Measurements from ENCODE around the gene MCC.
"Not testable (repeated sequence)": the region's sequence is repeated elsewhere in the genome, so short reads cannot be mapped to it uniquely, and the experiment has no call there.

The MCC gene

DNA sequence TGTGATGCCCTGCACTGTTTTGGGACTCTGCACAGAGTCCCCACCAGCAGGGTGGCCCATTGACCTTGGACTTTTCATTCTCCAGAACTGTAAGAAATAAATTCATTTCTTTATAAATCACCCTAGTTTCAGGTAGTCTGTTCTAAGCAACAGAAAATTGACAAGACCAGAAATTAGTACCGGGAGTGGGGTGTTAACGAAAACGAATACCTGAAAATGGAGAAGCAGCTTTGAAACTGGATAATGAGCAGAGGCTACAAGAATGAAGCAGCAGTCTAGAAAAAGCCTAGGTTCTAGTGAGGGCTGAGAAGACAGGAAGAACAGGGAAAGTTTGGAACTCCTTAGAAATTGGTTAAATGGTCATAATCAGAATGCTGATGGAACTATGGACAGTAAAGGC lies 2.1 kb upstream of the MCC start:
- no peak overlapping the region for H3K4me3 ChIP-seq (ENCODE audit: low read length)
- H3K4me1 ChIP-seq (ENCODE audit: insufficient read depth, low read length), result no peaks in the 10 kb centered on the region; the same call in 1 of the 2 replicates
- WGBS, result 93% methylated on average over 3 of the region's 3 CpGs
- H3K9me3 ChIP-seq (ENCODE audit: insufficient read depth, low read depth, low read length), result peaks cover 22% of the 10 kb centered on the region
- no peak overlapping the region for H3K9ac ChIP-seq (ENCODE audit: low read depth, low read length)
- peaks cover 45% of the 10 kb centered on the region for H3K27me3 ChIP-seq (ENCODE audit: insufficient read depth, low read length)
- no peak overlapping the region for H3K27ac ChIP-seq (ENCODE audit: low read depth, low read length)
- H3K36me3 ChIP-seq (ENCODE audit: insufficient read depth, low read length), result no peaks in the 10 kb centered on the region

DNA sequence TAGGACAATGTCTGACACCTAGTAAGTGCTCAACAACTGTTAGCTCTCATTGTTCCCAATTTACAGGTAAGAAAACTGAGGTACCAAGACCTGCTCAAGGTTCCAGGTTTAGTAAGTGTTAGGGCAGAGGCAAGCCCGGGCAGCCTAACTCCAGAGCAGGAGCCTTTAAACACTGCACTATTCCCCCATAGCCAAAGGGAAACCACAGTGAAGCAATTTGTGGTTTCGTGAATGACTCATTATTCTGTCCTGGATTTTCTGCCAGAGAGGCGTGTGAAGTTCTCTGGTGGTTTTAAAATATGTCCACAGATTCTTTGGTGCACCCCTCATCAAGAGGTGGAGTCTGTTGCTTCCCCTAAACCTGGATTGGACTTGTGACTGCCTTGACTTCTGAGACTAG lies 1.0 kb upstream of the MCC start:
- Histone ChIP-seq H3K27ac (ENCODE audit: low read depth, low read length) (no peak overlapping the region), H3K4me1 (ENCODE audit: insufficient read depth, low read length) (no peaks in the 10 kb centered on the region; the same call in 1 of the 2 replicates), H3K4me3 (ENCODE audit: low read length) (peak overlapping the region; percentile 86; the same call in 1 of the 2 replicates), H3K9me3 (ENCODE audit: insufficient read depth, low read depth, low read length) (peaks cover 22% of the 10 kb centered on the region), H3K36me3 (ENCODE audit: insufficient read depth, low read length) (no peaks in the 10 kb centered on the region), H3K9ac (ENCODE audit: low read depth, low read length) (no peak overlapping the region), H3K27me3 (ENCODE audit: insufficient read depth, low read length) (peaks cover 48% of the 10 kb centered on the region)
- WGBS, result 76% methylated on average over 3 of the region's 3 CpGs

DNA sequence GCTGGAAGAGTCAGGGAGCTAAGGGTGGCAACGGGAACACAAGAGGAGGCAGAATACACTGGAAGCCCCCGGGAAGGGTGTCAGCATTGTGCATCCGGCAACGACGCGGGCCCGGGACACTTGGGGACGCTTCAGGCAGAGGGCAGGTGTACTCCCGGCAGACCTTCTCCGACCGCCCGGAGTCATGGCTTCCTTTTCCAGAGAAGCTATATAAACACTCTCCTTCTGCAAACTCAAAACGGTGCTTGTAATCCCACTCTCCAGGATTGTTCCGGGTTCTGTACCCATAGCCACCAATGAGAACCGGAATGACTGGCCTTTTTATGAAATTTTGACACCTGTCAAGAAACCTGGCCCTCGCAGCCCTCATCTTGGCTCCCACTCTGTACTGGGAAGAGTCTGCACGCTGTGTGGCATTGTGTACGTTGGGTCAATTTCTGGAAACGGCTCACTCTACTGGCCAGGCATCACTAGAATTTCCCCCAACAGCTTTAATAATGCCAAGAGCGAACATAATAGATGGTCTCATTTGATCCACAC lies 462 bp upstream of the MCC start:
- peak overlapping the region; percentile 72 for H3K9ac ChIP-seq (ENCODE audit: low read depth, low read length)
- H3K9me3 ChIP-seq (ENCODE audit: insufficient read depth, low read depth, low read length), result peaks cover 22% of the 10 kb centered on the region
- no peaks in the 10 kb centered on the region for H3K36me3 ChIP-seq (ENCODE audit: insufficient read depth, low read length)
- WGBS, result 21% methylated on average over 20 of the region's 20 CpGs
- no peaks in the 10 kb centered on the region; the same call in 1 of the 2 replicates for H3K4me1 ChIP-seq (ENCODE audit: insufficient read depth, low read length)
- H3K4me3 ChIP-seq (ENCODE audit: low read length), result peak overlapping the region; percentile 86
- H3K27ac ChIP-seq (ENCODE audit: low read depth, low read length), result no peak overlapping the region
- peaks cover 48% of the 10 kb centered on the region for H3K27me3 ChIP-seq (ENCODE audit: insufficient read depth, low read length)

DNA sequence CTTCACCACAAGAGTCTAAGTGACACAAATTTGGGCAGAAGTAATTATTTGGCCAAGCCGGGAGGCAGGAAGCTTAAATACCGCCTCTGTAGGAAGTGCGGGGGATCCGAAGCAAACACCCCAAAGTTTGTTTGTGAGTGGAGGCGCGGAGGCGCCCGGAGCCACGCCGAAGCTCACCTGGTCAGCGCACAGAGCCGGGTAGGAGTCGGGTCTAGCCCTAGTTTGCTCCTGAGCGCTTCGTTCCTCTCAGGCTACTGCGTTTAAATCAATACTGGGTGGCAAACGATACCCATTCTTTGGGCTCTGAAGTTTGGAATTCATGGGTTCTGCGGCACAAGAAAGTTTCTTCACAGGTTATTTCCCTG lies 855 bp downstream of the MCC start:
- peak overlapping the region; percentile 86 for H3K4me3 ChIP-seq (ENCODE audit: low read length)
- H3K27me3 ChIP-seq (ENCODE audit: insufficient read depth, low read length), result peaks cover 48% of the 10 kb centered on the region
- H3K27ac ChIP-seq (ENCODE audit: low read depth, low read length), result no peak overlapping the region
- no peaks in the 10 kb centered on the region; the same call in 1 of the 2 replicates for H3K4me1 ChIP-seq (ENCODE audit: insufficient read depth, low read length)
- WGBS, result 2% methylated on average over 18 of the region's 18 CpGs
- H3K9ac ChIP-seq (ENCODE audit: low read depth, low read length), result peak overlapping the region; percentile 72
- H3K9me3 ChIP-seq (ENCODE audit: insufficient read depth, low read depth, low read length), result peaks cover 22% of the 10 kb centered on the region
- no peaks in the 10 kb centered on the region for H3K36me3 ChIP-seq (ENCODE audit: insufficient read depth, low read length)

DNA sequence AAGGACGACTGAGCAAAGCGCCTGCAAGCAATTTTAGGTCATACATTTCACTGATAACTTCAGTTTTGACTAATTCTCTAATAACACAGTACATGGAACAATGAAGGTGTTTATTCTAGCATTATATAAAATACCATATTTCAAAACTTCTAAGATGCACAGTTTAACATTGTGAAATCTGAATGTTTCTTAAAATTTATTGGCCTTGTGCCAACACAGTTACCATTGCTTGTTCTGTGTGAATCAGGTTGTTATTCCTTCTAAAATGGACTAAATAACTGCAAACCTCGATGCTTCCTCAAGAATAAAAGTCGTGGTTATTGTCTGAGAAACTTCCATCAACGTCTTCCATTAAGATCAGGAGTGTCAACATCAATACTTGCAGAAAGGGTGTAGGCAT lies 8.0 kb downstream of the MCC start:
- H3K9me3 ChIP-seq (ENCODE audit: insufficient read depth, low read depth, low read length), result no peaks in the 10 kb centered on the region
- no peak overlapping the region for H3K4me3 ChIP-seq (ENCODE audit: low read length)
- 0 out of 2 replicates have a peak, but pooled peaks cover 5% of the 10 kb centered on the region for H3K4me1 ChIP-seq (ENCODE audit: insufficient read depth, low read length)
- no peaks in the 10 kb centered on the region for H3K36me3 ChIP-seq (ENCODE audit: insufficient read depth, low read length)
- H3K27ac ChIP-seq (ENCODE audit: low read depth, low read length), result no peak overlapping the region
- peaks cover 3% of the 10 kb centered on the region; the same call in 1 of the 2 replicates for H3K27me3 ChIP-seq (ENCODE audit: insufficient read depth, low read length)
- H3K9ac ChIP-seq (ENCODE audit: low read depth, low read length), result no peak overlapping the region
- WGBS, result 98% methylated on average over 3 of the region's 5 CpGs

DNA sequence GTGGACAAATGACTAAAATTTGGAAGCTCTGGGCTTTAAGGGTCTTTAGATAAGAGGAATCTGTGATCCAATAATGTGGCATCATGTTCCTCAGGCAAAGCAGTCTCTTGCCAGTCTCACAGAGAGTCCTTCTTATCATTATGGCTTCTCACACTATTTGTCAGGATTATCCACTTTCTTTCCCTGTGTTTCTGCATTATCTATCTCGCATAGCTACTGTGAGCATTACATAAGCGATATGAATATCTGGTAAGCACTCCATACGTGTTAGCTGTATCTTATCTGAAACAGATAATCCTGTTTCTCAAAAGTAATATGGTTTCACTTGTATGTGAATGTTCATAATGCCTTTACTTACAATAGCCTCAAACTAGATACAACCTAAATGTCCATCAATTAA lies 9.6 kb downstream of the MCC start:
- Histone ChIP-seq H3K36me3 (ENCODE audit: insufficient read depth, low read length) (no peaks in the 10 kb centered on the region), H3K27me3 (ENCODE audit: insufficient read depth, low read length) (no peaks in the 10 kb centered on the region), H3K4me1 (ENCODE audit: insufficient read depth, low read length) (0 out of 2 replicates have a peak, but pooled peaks cover 9% of the 10 kb centered on the region), H3K9ac (ENCODE audit: low read depth, low read length) (no peak overlapping the region), H3K9me3 (ENCODE audit: insufficient read depth, low read depth, low read length) (no peaks in the 10 kb centered on the region), H3K4me3 (ENCODE audit: low read length) (no peak overlapping the region), H3K27ac (ENCODE audit: low read depth, low read length) (no peak overlapping the region)
- WGBS, result 93% methylated on average over 2 of the region's 3 CpGs

DNA sequence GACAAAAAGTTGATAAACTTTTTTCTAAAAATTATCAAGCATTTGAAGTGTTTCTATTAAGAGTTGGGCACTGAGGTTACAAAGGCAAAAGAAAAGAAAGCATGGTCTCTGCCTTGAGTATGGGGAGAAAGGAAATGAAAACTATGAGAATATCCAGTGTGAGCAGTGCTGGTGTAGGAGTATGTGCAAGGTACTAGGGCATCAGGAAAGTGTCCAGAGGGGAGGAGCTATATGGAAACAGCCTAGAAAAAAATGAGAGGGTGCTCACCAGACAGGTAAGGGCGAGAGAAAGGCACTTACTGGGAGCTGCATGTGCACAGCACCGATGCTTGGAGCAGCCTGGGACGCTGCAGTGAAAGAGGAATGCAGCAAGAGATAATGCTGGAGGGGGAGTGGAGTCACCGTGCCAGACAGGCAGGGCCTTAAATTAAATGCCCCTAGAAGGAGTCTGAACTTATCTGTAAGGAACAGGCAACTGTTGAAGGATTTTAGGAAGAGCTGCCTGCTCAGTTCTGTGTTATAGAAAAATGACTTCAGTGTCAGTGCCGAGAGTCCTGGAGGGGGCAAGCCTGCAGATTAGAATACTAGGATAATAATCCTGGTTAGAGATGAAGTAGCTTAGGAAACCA lies 14.0 kb downstream of the MCC start:
- Histone ChIP-seq H3K27me3 (ENCODE audit: insufficient read depth, low read length) (no peaks in the 10 kb centered on the region), H3K36me3 (ENCODE audit: insufficient read depth, low read length) (no peaks in the 10 kb centered on the region), H3K9ac (ENCODE audit: low read depth, low read length) (no peak overlapping the region), H3K4me1 (ENCODE audit: insufficient read depth, low read length) (0 out of 2 replicates have a peak, but pooled peaks cover 9% of the 10 kb centered on the region), H3K9me3 (ENCODE audit: insufficient read depth, low read depth, low read length) (peaks cover 12% of the 10 kb centered on the region), H3K4me3 (ENCODE audit: low read length) (no peak overlapping the region), H3K27ac (ENCODE audit: low read depth, low read length) (no peak overlapping the region)
- 57% methylated on average over 5 of the region's 5 CpGs for WGBS

DNA sequence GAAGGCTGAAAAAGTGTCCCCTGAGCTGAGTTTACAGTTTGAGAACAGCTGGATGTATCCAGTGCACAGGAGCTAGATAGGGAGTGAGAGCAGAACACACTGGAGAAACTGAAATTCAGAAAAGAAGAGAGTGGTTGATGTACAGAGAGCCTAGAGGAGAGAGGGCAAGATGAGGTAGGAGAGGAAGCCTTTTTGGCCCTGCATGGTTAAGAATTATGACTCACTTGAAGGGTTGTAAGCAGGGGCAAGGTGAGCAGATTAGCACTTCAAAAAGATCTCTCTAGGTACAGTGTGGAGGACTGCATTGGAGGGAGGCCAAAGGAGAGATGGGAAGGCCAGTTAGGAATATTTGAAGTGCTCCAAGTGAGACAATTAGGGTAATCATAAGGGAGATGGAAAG lies 25.2 kb downstream of the MCC start:
- Histone ChIP-seq H3K4me1 (ENCODE audit: insufficient read depth, low read length) (no peaks in the 10 kb centered on the region), H3K9ac (ENCODE audit: low read depth, low read length) (no peak overlapping the region), H3K27ac (ENCODE audit: low read depth, low read length) (no peak overlapping the region), H3K9me3 (ENCODE audit: insufficient read depth, low read depth, low read length) (no peaks in the 10 kb centered on the region), H3K4me3 (ENCODE audit: low read length) (no peak overlapping the region), H3K36me3 (ENCODE audit: insufficient read depth, low read length) (no peaks in the 10 kb centered on the region), H3K27me3 (ENCODE audit: insufficient read depth, low read length) (no peaks in the 10 kb centered on the region)

DNA sequence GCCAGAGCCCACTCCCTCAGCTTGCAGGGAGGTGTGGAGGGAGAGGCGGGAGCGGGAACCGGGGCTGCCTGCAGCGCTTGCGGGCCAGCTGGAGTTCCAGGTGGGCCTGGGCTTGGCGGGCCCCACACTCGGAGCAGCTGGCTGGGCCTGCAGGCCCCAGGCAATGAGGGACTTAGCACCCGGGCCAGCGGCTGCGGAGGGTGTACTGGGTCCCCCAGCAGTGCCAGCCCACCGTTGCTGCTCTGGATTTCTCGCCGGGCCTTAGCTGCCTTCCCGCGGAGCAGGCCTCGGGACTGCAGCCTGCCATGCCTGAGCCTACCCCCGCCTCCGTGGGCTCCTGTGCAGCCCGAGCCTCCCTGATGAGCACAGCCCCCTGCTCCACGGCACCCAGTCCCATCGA lies 31.1 kb downstream of the MCC start:
- H3K9me3 ChIP-seq (ENCODE audit: insufficient read depth, low read depth, low read length); H3K36me3 ChIP-seq (ENCODE audit: insufficient read depth, low read length); H3K9ac ChIP-seq (ENCODE audit: low read depth, low read length); H3K27ac ChIP-seq (ENCODE audit: low read depth, low read length); H3K27me3 ChIP-seq (ENCODE audit: insufficient read depth, low read length); H3K4me3 ChIP-seq (ENCODE audit: low read length); H3K4me1 ChIP-seq (ENCODE audit: insufficient read depth, low read length): not testable (repeated sequence)
- WGBS, result 93% methylated on average over 21 of the region's 21 CpGs

DNA sequence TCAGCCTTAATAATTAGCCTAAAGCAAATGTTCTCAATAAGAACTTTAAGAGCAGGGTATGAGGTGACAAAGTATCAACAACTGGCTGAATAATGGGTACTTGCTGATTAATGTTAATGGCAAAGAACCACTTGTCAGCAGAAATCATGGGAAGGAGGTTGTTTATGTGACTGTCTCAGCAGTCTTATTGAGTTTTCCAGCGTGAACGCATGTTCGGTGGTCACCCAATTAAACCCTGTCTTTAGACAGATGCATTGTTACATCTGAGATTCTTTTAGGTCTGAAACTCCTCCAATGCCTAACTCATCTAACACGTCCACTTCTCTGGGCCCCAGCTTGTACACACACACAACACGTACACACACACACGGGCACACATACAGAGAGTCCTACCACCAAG lies 35.3 kb downstream of the MCC start:
- Histone ChIP-seq H3K27ac (ENCODE audit: low read depth, low read length) (no peak overlapping the region), H3K36me3 (ENCODE audit: insufficient read depth, low read length) (no peaks in the 10 kb centered on the region), H3K9ac (ENCODE audit: low read depth, low read length) (no peak overlapping the region), H3K4me3 (ENCODE audit: low read length) (no peak overlapping the region), H3K9me3 (ENCODE audit: insufficient read depth, low read depth, low read length) (no peaks in the 10 kb centered on the region), H3K4me1 (ENCODE audit: insufficient read depth, low read length) (no peaks in the 10 kb centered on the region), H3K27me3 (ENCODE audit: insufficient read depth, low read length) (no peaks in the 10 kb centered on the region)
- WGBS, result 94% methylated on average over 6 of the region's 6 CpGs

DNA sequence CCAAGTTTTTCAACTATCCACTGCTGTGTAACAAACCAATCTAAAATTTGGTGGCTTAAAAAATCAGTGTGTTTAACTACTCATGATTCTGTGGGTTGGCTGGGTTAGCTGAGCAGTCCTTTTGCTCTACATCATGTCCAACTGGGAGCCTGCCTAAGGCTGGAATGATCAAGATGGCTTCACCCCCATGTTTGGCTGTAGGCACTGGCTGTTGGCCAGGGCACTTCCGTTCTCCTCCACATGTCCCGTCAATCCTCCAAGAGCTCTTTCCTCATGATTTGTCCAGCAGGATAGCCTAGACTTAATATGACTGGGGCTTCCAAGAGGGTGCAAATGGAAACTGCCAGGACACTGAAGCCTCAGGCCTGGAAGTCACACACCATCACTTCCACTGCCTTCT lies 36.5 kb downstream of the MCC start:
- Histone ChIP-seq H3K9ac (ENCODE audit: low read depth, low read length) (no peak overlapping the region), H3K4me1 (ENCODE audit: insufficient read depth, low read length) (no peaks in the 10 kb centered on the region), H3K36me3 (ENCODE audit: insufficient read depth, low read length) (no peaks in the 10 kb centered on the region), H3K4me3 (ENCODE audit: low read length) (no peak overlapping the region), H3K27me3 (ENCODE audit: insufficient read depth, low read length) (no peaks in the 10 kb centered on the region), H3K9me3 (ENCODE audit: insufficient read depth, low read depth, low read length) (no peaks in the 10 kb centered on the region), H3K27ac (ENCODE audit: low read depth, low read length) (no peak overlapping the region)
- 97% methylated on average over 2 of the region's 2 CpGs for WGBS

DNA sequence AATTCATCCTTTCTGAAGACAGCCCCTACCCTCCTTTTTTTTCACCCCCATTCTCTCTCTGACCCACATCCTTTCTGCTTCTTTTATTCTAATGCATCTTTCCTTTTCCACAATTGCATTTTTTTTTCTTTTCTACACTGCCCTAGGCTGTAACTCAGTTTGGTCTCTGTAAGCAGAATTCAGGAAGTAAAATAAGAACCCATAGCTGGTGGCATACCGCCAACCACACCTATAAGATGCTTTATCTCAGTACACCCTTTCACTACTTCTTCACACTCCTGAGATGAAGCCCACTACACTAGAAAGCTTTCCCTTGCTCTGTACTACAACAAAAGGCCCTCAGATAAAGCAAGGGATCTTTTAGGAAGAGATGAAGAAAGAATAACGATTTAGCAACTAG lies 37.3 kb downstream of the MCC start:
- no peaks in the 10 kb centered on the region for H3K27me3 ChIP-seq (ENCODE audit: insufficient read depth, low read length)
- H3K27ac ChIP-seq (ENCODE audit: low read depth, low read length), result no peak overlapping the region
- no peaks in the 10 kb centered on the region for H3K9me3 ChIP-seq (ENCODE audit: insufficient read depth, low read depth, low read length)
- no peaks in the 10 kb centered on the region for H3K4me1 ChIP-seq (ENCODE audit: insufficient read depth, low read length)
- H3K4me3 ChIP-seq (ENCODE audit: low read length), result no peak overlapping the region
- H3K36me3 ChIP-seq (ENCODE audit: insufficient read depth, low read length), result no peaks in the 10 kb centered on the region
- WGBS, result 0% methylated on average over 1 of the region's 2 CpGs
- H3K9ac ChIP-seq (ENCODE audit: low read depth, low read length), result no peak overlapping the region
